Sciatic nerve (tissue), 2 donors: Measurements from ENCODE around the gene CPA5. TPM values are rescaled to one million over a fixed set of nuclear protein-coding genes. Genes with fewer than 3 reads are reported as not detected.
A peak's percentile ranks its signal among the peaks of the same experiment; 100 is the strongest.

ENCODE experiments used
- ATAC-seq: fragments of 200-7000 bp; cut with Tn5 transposase; one replicate; pipeline ENCODE4 v1.9.1; 2020; ENCODE audit warnings: mild to moderate bottlenecking, moderate library complexity
- DNase-seq: peaks from one replicate; pipeline ENCODE4 v3.0.0-alpha.2; 2020; ENCODE audit warnings: low spot score
- intact Hi-C: fragments of 100-400 bp; cut with DNase I; formaldehyde crosslinking; loops from one replicate; pipeline ENCODE4 v1.14.2; 2022
- total RNA-seq: library from RNA; stranded (reverse); fragmentation: NEBNext Ultra II Directional; extraction: Animal tissue kit (Norgen Biotek cat#: 25700); gene quantifications from one replicate; pipeline ENCODE4 v1.2.1, GENCODE V29; 2021
- donor health status: DM: no; HTN: no; CAD: no.
- donor health status: DM: no; HTN: no; CAD: no.

CPA5 gene
- total RNA-seq, 1 donor from 2014 or later: not detected

DNA sequence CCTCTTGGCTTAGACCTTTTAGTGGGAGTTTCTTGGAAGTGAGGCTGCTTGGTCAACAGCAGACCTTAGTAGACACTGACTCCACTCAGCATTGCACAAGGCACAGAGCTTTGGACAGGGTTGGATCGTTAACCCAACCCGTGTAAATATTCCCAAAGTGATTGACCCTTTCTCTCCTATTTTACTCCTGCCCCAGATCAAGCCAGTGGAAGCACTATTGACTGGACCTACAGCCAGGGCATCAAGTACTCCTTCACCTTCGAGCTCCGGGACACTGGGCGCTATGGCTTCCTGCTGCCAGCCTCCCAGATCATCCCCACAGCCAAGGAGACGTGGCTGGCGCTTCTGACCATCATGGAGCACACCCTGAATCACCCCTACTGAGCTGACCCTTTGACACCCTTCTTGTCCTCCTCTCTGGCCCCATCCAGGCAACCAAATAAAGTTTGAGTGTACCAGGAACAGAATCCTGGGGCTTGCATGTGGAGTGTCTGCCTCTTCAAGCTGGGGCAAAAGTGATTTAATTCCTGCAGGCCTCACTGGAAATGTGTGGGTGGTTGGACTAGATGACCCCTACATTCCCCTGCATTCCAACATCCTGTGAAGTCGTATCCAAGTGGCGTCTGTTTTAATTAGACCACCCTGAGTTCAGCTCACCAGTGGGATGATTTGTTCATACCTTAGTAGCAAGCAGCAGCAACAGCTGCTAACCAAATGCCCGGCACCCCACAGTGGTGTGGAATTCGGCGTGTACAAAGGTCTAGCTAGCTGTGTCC, 43.2 kb downstream of the CPA5 start:
- ATAC-seq (peak; percentile 91), DNase-seq (no peak)
- intact Hi-C loops: no loop called here

DNA sequence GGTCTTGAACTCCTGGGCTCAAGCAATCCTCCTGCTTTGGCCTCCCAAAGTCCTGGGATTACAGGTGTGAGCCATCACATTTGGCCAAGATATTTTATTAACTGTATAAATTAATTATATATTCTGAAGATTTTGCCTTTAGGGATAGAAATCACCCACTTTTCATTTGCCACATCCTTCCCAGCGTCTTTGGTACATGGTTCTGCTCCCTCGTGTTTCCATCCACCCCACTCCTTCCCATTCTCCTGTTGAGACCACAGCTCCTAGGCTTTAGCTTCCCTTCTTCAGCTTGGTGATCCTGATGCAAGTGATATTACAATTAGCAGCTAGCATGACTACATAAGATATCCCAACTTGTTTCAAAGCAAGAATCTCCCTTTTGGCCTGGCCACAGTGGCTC, 44.1 kb downstream of the CPA5 start:
- no peak for ATAC-seq
- no peak for DNase-seq
- intact Hi-C loops: no loop called here

DNA sequence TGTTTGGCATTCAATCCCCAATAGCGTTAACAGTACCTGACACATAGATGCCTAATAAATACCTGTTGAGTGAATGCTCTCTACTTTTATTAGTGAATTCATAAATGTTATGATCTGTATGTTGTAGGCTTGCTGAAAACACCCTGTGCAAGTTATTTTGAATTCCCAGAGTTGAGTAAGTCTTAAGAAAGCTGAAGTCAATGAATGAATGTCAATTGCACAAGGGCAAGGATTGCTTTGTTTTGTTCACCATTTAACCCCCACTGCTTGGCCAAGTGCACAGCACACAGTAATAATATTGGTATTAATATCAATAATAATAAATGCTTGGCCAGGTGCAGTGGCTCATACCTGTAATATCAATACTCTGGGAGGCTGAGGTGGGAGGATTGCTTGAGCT, 45.9 kb downstream of the CPA5 start:
- DNase-seq: no peak
- no peak for ATAC-seq

DNA sequence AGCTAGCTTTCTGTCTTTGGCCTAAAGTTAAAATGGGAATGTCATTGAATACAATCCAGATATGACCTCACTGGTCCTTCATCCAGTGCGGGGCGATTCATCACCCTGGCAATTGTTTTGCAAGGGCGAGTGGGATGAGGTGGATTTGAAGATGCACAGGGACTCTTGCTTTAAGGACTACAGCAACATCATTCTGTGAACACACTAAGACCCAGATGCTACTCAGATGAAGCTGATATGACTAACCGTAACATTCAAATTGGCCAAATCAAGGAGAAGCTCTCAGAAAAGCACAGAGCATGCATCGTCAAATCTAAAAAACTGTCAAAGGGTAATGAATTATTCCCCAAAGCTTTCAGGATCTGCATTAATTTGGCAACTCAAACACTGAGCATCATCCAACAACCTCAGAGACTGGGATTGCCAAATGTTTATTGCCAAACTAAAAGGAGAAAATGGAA, 48.5 kb downstream of the CPA5 start:
- DNase-seq (no peak), ATAC-seq (peak; percentile 54)
- intact Hi-C loops: no loop called here

More for the DNA sequence above, 45.9 kb downstream of the CPA5 start:
- intact Hi-C loops: no loop called here

DNA sequence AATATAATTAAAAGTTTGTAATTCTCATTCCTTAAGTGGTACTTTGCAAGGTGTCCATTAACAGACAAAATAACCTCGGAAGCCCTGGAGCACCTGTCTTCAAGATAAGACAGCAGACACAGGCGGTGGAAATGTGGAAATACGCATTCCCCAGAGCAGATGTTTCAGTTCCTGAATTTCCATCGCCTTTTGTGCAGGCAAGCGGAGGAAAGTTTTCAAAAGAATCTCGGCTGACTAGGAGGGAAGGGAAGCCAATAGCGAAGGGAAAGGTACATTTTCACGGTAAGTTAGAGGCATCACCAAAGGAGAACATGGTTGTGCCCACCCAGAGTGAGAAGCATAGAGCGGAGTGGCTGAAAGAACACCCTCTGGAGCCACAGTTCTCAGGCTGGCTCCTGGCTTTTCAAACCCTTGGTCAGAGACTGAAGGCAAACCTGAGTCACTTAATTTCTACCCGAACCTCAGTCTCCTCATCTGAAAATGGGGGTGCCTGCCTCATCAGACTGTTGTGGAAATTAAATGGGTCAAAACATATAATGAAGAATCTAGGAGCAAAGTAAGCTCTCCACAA, 49.3 kb downstream of the CPA5 start:
- ATAC-seq (peak; percentile 35), DNase-seq (no peak)
- intact Hi-C loops: no loop called here

DNA sequence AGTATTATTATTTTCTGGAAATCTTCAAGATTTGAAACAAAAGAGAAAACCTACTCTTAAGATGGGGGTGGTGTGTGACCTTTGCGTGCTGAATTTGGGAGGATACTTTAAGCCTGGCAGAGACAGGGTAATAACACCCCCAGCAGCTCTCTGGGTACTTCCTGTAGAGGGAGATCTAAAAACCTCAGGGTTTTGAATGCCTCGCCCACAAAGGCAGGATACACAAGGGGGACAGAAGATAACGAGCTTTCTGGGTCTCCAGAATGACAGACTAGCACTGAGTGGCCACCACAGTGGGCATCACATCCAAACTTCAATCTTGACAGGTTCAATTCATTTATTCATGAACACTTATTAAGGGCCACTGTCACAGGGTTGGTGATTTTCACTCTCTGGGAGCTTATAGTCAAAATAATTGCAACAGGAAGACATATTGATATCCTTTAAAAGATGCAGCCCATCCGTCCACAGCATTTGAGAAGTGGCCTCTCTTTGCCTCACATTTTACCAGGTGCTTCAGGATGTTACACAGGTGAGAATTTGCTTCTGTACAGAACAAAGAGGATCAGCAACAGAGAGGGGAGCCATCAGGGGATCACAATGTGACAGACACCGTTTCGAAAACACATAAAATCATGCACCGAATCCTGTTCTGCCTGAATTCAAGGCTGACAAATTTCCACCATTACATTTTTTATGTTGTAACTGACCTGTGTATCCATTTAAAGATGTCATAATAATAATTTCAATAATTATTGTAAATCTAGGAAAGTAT, 50.0 kb downstream of the CPA5 start:
- intact Hi-C loops: no loop called here
- DNase-seq (no peak), ATAC-seq (no peak)

DNA sequence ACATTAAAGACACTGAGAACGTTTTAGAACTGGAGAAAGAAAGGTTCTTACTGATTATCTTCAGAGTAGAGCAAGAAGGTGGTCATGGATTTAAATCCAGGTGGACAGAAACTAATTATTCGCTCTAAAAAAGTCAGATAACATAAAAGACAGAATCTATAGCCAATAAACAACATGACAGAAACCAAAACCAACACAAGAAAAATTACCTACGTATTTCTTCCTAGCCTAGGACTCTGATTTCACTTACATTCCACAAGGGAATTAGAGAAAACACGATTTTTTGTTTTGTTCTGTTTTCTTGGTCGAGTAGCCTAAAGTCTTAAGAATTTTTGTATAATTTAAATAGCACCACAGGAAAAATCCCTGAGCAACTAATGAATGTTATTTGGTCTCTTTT, 50.8 kb downstream of the CPA5 start:
- intact Hi-C loops: no loop called here
- ATAC-seq (no peak), DNase-seq (no peak)

DNA sequence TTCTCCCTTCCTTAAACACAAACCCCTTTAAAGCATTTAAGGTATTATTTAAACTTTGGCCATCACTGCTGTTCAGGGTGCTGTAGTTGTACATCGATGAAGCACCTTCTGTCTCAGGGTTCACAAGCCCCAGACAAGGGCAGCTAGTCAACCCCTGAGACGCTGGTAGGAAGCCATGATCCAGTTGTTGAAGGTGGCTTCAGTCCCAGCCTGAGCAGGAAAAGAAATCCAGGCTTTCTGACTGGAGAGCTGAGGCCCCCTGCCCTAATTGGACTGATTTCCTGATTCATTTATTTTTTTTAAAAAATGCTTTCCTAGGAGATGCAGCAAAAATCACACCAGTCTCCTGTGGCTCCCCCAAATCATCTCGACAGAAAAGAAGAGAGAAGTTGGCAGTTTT, 51.5 kb downstream of the CPA5 start:
- no peak for DNase-seq
- ATAC-seq: no peak
- intact Hi-C loops: no loop called here

DNA sequence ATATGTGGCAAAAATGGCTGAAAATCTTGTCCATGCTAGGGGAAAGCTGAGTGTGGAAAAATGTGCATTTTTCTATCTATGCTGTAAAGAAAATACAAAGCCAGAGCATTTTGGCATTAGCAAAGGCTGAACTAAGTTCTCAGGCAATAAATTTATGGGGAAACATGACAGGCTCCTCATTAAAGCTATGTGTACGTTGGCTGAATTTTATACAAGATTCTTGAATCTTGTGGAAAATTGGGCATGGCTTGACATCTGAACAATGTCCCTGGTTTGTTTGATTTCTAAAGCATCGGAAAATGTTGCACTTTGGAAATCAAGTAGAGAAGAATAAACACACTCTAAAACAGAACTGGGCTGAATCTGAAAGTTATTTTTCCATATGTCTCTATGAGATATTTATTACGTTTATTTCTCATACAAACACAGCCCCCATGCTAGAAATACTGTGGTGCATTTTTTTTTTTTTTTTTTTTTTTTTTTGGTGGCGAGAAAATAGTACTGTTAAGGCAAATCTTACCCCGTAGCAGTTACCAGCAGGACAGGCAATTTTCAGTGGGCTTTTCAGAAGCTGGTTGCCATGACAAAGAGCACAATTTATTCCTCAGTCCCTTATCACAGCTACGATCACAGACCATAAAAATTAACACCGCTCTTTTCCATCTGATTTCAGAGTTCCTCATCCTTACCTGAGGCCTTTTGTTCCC, 52.6 kb downstream of the CPA5 start:
- ATAC-seq (no peak), DNase-seq (no peak)
- intact Hi-C loops: no loop called here

DNA sequence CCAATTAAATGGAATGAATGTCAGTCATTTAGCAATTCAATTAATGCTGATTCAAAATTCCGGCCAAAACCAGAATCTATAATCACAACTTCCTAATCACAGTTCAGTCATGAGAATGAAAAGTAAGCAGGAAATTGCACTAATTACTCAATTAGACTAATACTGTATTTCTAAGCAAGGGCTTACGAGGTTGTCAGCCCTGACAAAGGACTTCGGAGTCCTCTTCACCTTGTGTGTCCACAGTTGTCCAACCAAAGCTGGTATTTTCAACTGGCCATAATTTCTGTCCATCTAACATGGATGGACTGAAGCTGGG, 53.1 kb downstream of the CPA5 start:
- no peak for DNase-seq
- intact Hi-C loops: no loop called here
- no peak for ATAC-seq

DNA sequence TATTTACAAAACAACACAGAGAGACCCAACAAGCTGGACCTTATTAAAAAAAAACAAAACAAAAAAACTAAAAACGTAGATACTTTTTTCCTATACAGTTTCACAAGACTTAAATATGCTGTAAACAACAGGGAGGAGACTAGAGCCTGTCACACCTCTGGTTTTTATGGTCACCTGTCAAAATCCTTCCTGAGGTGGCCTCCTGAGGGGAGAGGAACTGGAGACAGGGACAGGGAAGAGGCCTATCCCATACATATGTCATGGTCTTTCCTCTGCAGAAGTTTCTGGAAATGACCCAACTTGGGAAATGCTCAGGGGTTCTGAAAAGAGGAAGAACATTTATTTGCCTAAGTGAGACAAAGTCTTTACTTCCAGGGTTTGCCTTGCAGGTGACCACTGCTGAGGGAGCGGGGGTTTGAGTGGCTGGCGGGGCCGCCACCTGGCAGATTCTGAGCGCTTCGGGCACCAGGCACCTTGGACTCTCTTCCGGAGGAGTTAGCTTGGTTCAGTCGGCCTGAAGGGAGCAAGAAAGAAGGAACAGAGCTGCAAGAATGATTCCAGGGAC, 54.0 kb downstream of the CPA5 start:
- DNase-seq (no peak), ATAC-seq (no peak)
- intact Hi-C loops: no loop called here

DNA sequence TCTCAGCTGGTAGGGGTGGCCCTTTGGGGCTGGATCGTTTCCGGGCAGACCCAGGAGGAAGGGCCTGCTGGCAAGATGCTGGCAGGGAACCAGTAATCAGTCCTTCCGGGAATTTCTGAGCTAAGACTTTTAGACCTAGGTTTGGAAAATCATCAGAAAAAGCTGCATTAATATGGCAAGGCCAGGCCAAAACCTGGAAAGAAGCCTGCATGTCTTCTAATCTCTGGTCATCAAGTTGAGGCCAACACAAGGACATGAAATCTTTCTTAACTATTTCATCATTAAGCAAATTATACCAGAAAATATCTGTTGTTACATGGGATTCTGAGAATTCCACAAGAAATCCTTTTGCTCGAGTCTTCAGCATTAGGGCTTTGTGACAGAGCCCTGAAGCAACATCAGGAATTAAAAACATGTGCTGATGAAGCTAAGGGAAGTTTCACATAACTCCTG, 55.5 kb downstream of the CPA5 start:
- intact Hi-C loops: no loop called here
- no peak for DNase-seq
- peak; percentile 82 for ATAC-seq

DNA sequence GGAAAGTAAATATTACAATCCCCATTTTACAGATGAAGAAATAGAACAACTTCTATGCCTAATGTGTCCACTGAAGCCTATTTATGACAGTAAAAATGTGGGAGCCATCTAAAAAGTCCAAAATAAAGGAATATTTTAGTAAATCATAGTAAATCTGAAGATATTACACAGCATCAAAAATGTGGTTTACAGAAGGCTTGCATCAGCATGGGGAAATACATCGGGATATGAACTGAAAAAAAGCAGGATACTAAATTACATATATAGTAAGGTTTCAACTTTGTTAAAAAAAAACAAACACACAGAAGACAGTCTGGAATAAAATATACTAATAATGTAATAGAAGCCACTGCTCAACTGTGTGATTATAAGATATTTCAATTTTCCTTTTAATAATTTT, 56.5 kb downstream of the CPA5 start:
- ATAC-seq (no peak), DNase-seq (no peak)
- intact Hi-C loops: no loop called here

DNA sequence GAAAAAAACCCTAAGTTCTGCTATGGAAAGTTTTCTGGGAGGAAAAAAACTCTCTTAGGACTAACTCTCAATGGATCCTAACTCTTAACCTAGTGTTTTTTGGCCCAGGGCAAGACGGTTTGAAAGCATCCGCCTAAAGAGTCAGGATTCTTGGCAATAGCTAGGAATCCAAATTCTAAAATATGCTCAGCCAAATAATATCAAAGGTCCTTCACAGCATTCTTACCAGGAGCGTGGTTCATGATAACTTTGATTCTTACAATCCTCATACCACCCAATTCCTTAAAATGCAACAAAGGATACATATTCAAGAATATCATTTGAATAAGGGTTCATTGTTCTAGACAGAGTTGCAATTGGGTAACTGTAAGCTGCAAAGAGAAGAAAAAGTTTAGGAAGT, 57.0 kb downstream of the CPA5 start:
- DNase-seq: no peak
- peak; percentile 64 for ATAC-seq
- intact Hi-C loops: no loop called here

DNA sequence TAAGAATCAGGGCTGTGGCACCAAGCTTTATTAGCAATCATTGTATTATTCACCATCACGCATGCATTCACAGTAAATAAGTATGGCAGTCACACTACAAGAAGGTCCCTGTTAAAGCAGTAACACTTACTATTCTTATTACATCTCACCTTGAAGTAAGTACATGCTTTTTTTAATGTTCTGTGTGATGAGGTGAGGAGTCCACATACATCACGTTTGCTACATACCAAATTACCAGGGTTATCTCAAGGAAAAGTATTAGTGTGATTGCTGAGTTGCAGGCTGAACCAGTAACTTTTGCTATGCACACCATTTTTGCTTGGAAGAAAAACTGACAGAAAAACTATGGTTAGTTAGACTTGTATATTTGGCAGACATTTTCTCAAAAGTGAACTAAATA, 60.4 kb downstream of the CPA5 start:
- DNase-seq (no peak), ATAC-seq (no peak)
- intact Hi-C loops: no loop called here

DNA sequence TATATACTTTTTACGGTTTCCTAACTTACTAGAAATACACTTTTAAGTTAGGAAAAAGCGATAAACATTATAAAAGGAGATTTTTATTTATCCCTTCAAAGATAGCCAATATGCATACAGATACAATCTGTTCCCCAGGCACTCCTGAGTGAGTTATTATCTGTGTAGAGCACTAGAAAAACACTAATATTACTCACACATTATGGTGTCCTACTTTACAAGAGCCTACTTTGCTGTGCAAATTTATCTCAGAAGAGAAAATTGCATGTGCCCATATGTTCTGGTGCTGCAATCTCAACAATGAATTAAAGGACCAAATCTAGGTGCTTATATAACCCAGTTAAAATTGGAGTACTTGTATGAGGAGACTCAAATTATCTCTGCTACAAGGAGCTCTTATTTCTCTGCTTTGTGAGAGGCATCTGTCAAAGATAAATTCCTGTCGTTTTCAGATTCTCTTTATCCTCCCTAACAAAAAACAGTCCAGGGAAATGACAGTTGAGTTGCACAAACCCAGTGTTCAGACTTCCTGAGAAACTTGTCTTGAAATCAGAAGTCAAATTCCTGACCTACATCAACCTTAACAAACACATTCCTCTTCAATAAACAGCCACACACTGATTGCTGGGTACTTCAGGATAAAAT, 64.6 kb downstream of the CPA5 start:
- intact Hi-C loops: no loop called here
- DNase-seq: no peak
- ATAC-seq: no peak

DNA sequence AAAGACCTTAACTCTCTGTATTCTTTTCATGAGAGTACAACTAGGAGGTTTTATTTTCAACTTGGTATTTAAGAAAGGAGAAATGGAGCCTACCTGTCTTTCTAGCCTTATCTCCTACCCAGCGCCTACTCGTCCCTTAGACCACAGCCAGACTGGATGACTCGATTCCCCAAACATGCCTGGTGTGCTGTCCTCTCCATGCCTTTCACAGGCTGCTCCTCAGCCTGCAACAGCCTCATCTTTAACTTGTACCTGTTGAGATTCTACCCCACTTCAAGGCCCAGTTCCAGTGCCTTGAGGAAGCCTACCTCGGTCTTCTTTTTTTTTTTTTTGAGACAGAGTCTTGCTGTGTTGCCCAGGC, 65.1 kb downstream of the CPA5 start:
- ATAC-seq: no peak
- no peak for DNase-seq
- intact Hi-C loops: no loop called here

DNA sequence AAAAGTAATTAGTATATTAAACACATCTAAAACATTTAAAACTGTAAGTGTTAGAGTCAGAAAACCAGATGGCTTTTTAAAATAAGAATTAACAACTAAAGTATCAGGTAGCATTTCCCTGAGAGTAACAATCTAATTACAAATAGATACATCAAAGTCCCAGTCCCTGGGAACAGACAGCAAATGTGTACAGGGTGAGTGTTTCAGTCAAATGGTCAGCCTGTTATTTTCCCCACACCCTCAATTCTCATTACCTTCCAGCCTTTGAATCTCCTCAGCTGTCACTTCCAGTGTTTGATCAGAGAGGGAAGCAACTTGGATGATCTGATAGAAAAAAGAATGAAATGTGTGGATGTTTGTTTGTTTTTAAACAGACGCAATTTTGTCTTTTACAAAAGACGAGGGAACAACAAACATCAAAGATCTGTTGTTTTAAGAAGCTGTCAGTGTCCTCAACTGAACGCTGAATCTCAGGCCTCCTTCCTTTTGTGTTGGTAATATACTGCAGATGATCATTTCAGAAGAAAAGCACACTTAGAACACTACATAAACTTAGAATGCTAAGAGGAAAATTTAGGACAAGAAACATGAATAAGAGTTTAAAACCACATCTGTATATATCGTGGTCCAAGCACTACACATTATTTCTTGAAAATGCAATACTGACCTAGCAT, 66.4 kb downstream of the CPA5 start:
- intact Hi-C loops: no loop called here
- ATAC-seq (no peak), DNase-seq (no peak)
